ENCODE results near the gene DACT3. TPM values are rescaled to one million over a fixed set of nuclear protein-coding genes. Genes with fewer than 3 reads are reported as not detected.

Gene DACT3
- total and polyA plus RNA-seq, 2 of the 13 experiments (the other 11 are each of a cell fraction or from before 2014, with no cell fraction given), result 0.04 TPM; not detected in 1

DNA sequence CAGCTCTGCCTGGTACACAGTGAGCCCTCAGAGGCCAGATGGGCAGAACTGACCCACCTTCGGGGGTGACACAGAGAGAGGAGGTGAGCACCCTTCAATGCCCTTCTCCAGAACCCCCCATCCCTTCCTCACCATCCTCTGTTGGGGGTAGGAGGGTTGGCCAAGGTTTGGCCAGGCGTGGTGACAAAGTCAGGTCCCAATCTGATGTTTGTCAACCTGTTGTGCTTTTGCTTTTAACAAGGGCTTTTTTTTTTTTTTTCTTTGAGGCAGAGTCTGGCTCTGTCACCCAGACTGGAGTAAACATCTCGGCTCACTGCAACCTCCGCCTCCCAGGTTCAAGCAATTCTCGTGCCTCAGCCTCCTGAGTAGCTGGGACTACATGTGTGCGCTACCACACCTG lies 43.4 kb downstream of the DACT3 start:
- Histone ChIP-seq H3K4me2 (ENCODE audit: low read depth, low read length) (no peak overlapping the region), H3K4me3 (replicated peaks in 1 of 3; ENCODE audit: insufficient read depth in 1 of 3, low read depth in 2 of 3, low read length in 3 of 3) (no peak overlapping the region), H3K27me3 (ENCODE audit: control insufficient read depth in 1 of 2, insufficient read depth in 2 of 2, low read length in 2 of 2) (peaks cover 0 to 42% of the 10 kb centered on the region in 2 experiments; a peak in 3 of 5 replicates), H2AFZ (ENCODE audit: low read length) (no peak overlapping the region), H3K9ac (ENCODE audit: insufficient read depth, low read depth, low read length) (no peak overlapping the region), H3K9me3 (ENCODE audit: low read length) (no peaks in the 10 kb centered on the region), H3K36me3 (replicated peaks in 1 of 2; ENCODE audit: control insufficient read depth in 1 of 2, insufficient read depth in 2 of 2, low read length in 2 of 2) (no peaks in the 10 kb centered on the region), H3K27ac (ENCODE audit: extremely low read length, insufficient read depth, low read length) (no peak overlapping the region), H4K20me1 (ENCODE audit: insufficient read depth, low read length) (no peaks in the 10 kb centered on the region), H3K4me1 (ENCODE audit: insufficient read depth, low read length) (peaks cover 32% of the 10 kb centered on the region), H3K79me2 (ENCODE audit: insufficient read depth, low read length) (no peaks in the 10 kb centered on the region)
- DNase-seq (ENCODE audit: low spot score), result no peak
- in situ Hi-C loops (cut with HindIII; ENCODE audit: extremely low pct_ligation_motif_present, low pct_unique_long_range_greater_than_20kb) (loop anchor here (10.0 kb wide), 1 partner anchor 47 kb away; the partner anchor contains the start of gene DACT3), intact Hi-C loops (cut with micrococcal nuclease; ENCODE audit: unreplicated experiment) (no loop called here)
- POLR2A ChIA-PET, result interaction anchor here (1.4 to 1.5 kb wide), 2 partner anchors 15 to 44 kb away, joined by 8 to 12 read pairs; partner anchors contain the start of gene DACT3
- CTCF ChIA-PET (ENCODE audit: low intra/inter-chr PET ratio, low total read pairs), result interaction anchor here (1.9 to 2.8 kb wide), 2 partner anchors 8 to 44 kb away, joined by 5 to 29 read pairs; partner anchors contain the start of genes DACT3 and PTGIR
- WGBS (ENCODE audit: low lambda C conversion rate), result 36% methylated on average over 6 of the region's 6 CpGs
- BruUV-seq (replicated peaks), result no TSS peak
- FAIRE-seq, result no peak
- no peak for ATAC-seq
- TF ChIP-seq BRCA1 (CRISPR knock-in tag; IDR thresholded peaks at IDR 0.05) (no peak), KLF13 (CRISPR knock-in tag; IDR thresholded peaks at IDR 0.05) (no peak), ZNF749 (CRISPR knock-in tag; IDR thresholded peaks at IDR 0.05; ENCODE audit: borderline replicate concordance) (no peak), ZNF567 (CRISPR knock-in tag; IDR thresholded peaks at IDR 0.05; ENCODE audit: borderline replicate concordance) (no peak), SIN3A (IDR thresholded peaks at IDR 0.05; ENCODE audit: borderline replicate concordance, low read depth, low read length) (no peak), ZNF20 (CRISPR knock-in tag; IDR thresholded peaks at IDR 0.05) (no peak), GATAD1 (CRISPR knock-in tag; IDR thresholded peaks at IDR 0.05) (no peak), RNF2 (conservative IDR thresholded peaks at IDR 0.05; ENCODE audit: low read depth) (no peak), ZNF260 (CRISPR knock-in tag; IDR thresholded peaks at IDR 0.05; ENCODE audit: borderline replicate concordance, low read depth) (no peak), SIX4 (CRISPR knock-in tag; IDR thresholded peaks at IDR 0.05) (no peak), ZNF367 (CRISPR knock-in tag; IDR thresholded peaks at IDR 0.05; ENCODE audit: borderline replicate concordance) (no peak), FOXA3 (CRISPR knock-in tag; IDR thresholded peaks at IDR 0.05) (no peak), ZNF432 (CRISPR knock-in tag; IDR thresholded peaks at IDR 0.05; ENCODE audit: borderline replicate concordance) (no peak)
- TF ChIP-seq, protein P1, sequence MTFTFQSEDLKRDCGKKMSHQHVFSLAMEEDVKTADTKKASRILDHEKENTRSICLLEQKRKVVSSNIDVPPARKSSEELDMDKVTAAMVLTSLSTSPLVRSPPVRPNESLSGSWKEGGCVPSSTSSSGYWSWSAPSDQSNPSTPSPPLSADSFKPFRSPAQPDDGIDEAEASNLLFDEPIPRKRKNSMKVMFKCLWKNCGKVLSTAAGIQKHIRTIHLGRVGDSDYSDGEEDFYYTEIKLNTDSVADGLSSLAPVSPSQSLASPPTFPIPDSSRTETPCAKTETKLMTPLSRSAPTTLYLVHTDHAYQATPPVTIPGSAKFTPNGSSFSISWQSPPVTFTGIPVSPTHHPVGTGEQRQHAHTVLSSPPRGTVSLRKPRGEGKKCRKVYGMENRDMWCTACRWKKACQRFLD (CRISPR knock-in tag; IDR thresholded peaks at IDR 0.05; ENCODE audit: borderline replicate concordance), result no peak
- TF ChIP-seq, protein P2, sequence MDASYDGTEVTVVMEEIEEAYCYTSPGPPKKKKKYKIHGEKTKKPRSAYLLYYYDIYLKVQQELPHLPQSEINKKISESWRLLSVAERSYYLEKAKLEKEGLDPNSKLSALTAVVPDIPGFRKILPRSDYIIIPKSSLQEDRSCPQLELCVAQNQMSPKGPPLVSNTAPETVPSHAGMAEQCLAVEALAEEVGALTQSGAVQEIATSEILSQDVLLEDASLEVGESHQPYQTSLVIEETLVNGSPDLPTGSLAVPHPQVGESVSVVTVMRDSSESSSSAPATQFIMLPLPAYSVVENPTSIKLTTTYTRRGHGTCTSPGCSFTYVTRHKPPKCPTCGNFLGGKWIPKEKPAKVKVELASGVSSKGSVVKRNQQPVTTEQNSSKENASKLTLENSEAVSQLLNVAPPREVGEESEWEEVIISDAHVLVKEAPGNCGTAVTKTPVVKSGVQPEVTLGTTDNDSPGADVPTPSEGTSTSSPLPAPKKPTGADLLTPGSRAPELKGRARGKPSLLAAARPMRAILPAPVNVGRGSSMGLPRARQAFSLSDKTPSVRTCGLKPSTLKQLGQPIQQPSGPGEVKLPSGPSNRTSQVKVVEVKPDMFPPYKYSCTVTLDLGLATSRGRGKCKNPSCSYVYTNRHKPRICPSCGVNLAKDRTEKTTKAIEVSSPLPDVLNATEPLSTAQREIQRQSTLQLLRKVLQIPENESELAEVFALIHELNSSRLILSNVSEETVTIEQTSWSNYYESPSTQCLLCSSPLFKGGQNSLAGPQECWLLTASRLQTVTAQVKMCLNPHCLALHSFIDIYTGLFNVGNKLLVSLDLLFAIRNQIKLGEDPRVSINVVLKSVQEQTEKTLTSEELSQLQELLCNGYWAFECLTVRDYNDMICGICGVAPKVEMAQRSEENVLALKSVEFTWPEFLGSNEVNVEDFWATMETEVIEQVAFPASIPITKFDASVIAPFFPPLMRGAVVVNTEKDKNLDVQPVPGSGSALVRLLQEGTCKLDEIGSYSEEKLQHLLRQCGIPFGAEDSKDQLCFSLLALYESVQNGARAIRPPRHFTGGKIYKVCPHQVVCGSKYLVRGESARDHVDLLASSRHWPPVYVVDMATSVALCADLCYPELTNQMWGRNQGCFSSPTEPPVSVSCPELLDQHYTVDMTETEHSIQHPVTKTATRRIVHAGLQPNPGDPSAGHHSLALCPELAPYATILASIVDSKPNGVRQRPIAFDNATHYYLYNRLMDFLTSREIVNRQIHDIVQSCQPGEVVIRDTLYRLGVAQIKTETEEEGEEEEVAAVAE (CRISPR knock-in tag; IDR thresholded peaks at IDR 0.05; ENCODE audit: borderline replicate concordance), result no peak
- TF ChIP-seq, protein P3, sequence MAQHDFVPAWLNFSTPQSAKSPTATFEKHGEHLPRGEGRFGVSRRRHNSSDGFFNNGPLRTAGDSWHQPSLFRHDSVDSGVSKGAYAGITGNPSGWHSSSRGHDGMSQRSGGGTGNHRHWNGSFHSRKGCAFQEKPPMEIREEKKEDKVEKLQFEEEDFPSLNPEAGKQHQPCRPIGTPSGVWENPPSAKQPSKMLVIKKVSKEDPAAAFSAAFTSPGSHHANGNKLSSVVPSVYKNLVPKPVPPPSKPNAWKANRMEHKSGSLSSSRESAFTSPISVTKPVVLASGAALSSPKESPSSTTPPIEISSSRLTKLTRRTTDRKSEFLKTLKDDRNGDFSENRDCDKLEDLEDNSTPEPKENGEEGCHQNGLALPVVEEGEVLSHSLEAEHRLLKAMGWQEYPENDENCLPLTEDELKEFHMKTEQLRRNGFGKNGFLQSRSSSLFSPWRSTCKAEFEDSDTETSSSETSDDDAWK (CRISPR knock-in tag; IDR thresholded peaks at IDR 0.05), result no peak
- TF ChIP-seq, protein P4, sequence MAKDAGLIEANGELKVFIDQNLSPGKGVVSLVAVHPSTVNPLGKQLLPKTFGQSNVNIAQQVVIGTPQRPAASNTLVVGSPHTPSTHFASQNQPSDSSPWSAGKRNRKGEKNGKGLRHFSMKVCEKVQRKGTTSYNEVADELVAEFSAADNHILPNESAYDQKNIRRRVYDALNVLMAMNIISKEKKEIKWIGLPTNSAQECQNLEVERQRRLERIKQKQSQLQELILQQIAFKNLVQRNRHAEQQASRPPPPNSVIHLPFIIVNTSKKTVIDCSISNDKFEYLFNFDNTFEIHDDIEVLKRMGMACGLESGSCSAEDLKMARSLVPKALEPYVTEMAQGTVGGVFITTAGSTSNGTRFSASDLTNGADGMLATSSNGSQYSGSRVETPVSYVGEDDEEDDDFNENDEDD (CRISPR knock-in tag; IDR thresholded peaks at IDR 0.05; ENCODE audit: borderline replicate concordance), result no peak

All from HepG2 (cell line).